Epithelial cell of proximal tubule (primary cell): ENCODE results near the gene HERC4. TPM values are rescaled to one million over a fixed set of nuclear protein-coding genes. Genes with fewer than 3 reads are reported as not detected.
"Not testable (repeated sequence)": the region's sequence is repeated elsewhere in the genome, so short reads cannot be mapped to it uniquely, and the experiment has no call there.

ENCODE experiments used
- DNase-seq: peaks from one replicate; pipeline ENCODE4 v3.0.0-alpha.2; 2011; ENCODE audit warnings: low read depth
- H3K4me3 ChIP-seq: 2 replicates; pipeline ENCODE4 v1.5.1; 2011; ENCODE audit warnings: low read depth, mild to moderate bottlenecking, low read length
- total RNA-seq: library from RNA; depleted of rRNA; stranded (reverse); fragments of >200 nt; gene quantifications from 2 replicates; pipeline ENCODE4 v1.2.3, GENCODE V29; 2015
- TF ChIP-seq, protein P1 (sequence below): conservative IDR thresholded peaks from 2 replicates; pipeline ENCODE4 v1.5.1; 2012; ENCODE audit warnings: low read depth, mild to moderate bottlenecking, low read length

Gene HERC4
- total RNA-seq, 1 donor from 2014 or later = 27.3 TPM

DNA sequence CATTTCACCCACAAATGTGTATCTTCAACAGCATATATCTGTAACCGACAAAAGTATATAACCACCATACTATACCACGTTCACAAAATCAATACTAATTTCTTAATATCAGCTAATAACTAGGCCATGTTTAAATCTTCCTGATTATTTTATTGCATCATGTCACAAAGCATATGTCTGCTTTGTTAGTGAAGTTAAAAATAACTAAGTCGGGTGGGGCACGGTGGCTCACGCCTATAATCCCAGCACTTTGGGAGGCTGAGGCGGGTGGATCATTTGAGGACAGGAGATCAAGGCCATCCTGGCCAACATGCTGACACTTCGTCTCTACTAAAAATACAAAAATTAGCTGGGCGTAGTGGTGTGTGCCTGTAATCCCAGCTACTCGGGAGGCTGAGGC is 47.7 kb downstream of the HERC4 start:
- DNase-seq = no peak
- no peak overlapping the region for H3K4me3 ChIP-seq
- TF ChIP-seq, protein P1, sequence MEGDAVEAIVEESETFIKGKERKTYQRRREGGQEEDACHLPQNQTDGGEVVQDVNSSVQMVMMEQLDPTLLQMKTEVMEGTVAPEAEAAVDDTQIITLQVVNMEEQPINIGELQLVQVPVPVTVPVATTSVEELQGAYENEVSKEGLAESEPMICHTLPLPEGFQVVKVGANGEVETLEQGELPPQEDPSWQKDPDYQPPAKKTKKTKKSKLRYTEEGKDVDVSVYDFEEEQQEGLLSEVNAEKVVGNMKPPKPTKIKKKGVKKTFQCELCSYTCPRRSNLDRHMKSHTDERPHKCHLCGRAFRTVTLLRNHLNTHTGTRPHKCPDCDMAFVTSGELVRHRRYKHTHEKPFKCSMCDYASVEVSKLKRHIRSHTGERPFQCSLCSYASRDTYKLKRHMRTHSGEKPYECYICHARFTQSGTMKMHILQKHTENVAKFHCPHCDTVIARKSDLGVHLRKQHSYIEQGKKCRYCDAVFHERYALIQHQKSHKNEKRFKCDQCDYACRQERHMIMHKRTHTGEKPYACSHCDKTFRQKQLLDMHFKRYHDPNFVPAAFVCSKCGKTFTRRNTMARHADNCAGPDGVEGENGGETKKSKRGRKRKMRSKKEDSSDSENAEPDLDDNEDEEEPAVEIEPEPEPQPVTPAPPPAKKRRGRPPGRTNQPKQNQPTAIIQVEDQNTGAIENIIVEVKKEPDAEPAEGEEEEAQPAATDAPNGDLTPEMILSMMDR = no peak

DNA sequence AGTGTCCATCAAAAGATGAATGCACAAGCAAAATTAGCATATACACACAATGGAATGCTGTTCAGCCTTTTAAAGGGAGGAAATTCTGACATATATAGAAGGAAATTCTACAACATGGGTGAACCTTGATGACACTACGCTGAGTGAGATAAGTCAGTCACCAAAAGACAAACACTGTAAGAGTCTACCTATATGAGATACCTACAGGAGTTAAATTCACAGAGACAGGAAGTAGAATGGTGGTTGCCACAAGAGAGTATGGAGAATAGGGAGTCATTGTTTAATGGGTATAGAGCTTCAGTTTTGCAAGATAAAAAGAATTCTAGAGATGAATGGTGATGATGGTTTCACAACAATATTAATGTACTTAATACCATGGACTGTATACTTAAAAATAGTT is 51.8 kb downstream of the HERC4 start:
- DNase-seq = no peak
- TF ChIP-seq, protein P1 = no peak

DNA sequence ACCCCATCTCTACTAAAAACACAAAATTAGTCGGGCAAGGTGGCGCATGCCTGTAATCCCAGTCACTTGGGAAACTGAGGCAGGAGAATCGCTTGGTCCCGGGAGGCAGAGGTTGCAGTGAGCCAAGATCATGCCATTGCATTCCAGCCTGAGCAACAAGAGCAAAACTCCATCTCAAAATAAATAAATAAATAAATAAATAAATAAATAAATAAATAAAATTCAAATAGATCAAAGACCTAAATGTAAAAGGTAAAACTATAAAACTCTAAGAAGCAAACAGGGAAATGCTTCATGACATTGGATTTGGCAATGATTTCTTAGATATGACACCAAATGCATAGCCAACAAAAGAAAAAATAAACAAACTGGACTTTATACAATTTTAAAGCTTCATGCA is 52.8 kb downstream of the HERC4 start:
- DNase-seq, H3K4me3 ChIP-seq: not testable (repeated sequence)

More for the DNA sequence above, 51.8 kb downstream of the HERC4 start:
- H3K4me3 ChIP-seq = no peak overlapping the region

DNA sequence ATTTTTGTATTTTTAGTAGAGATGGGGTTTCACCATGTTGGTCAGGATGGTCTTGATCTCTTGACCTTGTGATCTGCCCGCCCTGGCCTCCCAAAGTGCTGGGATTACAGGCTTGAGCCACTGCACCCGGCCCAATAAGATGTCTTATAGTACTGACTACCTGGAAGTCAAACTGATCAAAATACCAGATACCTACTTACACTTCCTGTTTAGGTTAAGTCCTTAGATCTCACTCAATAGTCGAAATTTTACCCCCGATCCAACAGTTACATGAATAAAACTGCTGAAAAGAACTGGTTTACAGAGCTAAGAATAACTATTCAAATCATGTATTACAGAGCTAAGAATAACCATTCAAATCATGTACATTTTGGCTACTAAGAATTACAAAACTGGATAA is 58.6 kb downstream of the HERC4 start:
- H3K4me3 ChIP-seq, DNase-seq: not testable (repeated sequence)

DNA sequence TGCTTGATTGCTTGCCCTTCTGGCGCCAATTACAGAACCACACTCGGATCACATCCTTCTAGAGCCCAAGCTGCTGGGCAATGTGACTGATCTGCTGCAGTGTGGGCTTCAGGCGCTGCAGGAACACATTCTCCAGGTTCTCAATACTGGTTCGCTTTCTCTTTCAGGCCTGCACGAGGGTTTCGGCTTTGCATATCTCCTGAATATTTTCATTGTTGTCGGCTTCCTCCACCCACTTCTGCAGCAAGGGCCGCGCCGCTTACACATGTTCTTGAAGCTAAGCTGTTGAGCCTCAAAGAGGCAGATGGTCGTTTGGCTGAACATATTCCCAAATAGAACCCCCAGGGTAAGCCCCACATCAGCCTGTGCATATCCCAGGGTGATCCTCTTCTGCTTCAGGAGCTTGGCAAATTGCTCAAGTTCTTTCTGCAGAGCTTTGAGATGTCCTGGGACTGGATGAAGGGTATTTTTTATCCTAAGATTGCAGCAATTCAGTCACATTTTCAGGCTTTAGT is 64.6 kb downstream of the HERC4 start:
- DNase-seq = no peak
- no peak overlapping the region for H3K4me3 ChIP-seq
- TF ChIP-seq, protein P1 = no peak

DNA sequence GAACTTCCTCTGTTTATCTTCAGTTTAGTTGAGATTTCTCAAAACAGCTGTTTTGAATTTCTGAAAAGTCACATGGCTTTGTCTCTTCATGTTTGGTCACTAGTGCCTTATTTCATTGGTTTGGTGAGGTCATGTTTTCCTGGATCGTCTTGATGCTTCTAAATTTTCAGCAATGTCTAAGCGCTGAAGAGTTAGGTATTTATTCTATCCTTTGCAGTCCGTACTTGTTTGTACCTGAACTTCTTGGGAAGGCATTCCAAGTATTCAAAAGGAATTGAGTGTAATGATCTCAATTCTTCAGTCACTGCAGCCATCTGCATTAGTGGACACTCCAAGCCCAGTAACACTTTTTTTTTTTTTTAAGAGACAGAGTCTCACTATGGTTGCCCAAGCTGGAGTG is 67.7 kb downstream of the HERC4 start:
- no peak overlapping the region for H3K4me3 ChIP-seq
- TF ChIP-seq, protein P1 = no peak
- DNase-seq = no peak

DNA sequence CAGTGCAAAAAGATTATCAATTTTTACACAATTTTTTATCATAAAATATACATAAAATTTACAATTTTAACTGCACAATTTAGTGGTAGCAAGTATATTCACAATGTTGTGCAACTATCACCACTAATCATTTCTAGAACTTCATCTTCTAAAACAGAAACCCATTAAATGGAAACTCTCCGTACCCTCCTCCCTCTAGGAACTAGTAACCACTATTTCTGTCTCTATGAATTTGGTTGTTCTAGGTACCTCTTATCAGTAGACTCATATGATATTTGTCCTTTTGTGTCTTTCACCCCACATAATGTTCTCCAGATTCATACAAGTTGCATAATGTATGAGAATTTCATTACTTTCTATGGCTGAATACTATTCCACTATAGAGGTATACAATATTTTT is 73.5 kb downstream of the HERC4 start:
- no peak overlapping the region for H3K4me3 ChIP-seq
- no peak for DNase-seq
- TF ChIP-seq, protein P1 = no peak

DNA sequence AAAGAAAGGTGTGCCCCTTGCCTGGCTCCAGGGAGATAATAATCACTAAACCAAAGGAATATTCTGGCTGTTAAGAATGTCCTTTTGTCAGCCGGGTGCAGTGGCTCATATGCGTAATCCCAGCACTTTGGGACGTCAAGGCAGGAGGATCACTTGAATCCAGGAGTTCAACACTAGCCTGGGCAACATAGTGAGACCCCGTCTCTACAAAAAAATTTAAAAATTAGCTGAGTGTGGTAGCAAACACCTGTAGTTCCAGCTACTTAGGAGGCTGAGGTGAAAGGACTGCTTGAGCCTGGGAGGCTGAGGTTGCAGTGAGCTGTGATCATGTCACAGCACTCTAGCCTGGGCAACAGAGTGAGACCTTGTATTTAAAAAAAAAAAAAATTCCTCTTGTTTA is 74.1 kb downstream of the HERC4 start:
- TF ChIP-seq, protein P1 = no peak
- DNase-seq = no peak
- H3K4me3 ChIP-seq = no peak overlapping the region
